ENCODE measurements around the gene CAPRIN1. TPM values are rescaled to one million over a fixed set of nuclear protein-coding genes. Genes with fewer than 3 reads are reported as not detected.
A peak's percentile ranks its signal among the peaks of the same experiment; 100 is the strongest.

CAPRIN1 gene
- total and polyA plus RNA-seq, 10 of the 15 experiments (the other 5 are each of a cell fraction or from before 2014, with no cell fraction given), result 50.4 to 228 (median 191) TPM

DNA sequence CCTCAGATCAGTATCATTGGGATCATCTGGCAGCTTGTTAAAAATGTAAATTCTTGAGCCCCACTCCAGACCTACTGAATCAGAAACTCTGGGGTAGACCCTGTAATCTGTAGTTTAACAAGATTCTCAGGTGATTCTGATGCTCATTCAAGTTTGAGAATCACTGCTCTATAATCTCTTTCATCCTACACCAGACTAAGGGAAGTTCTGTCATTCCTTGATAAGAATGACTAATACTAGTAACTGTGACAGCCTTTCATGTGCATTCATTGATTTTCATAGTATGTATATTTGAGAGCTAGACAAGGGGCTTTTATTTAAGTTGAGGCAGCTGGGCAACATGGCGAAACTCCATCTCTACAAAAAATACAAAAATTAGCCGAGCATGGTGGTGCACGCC is 83.9 kb downstream of the CAPRIN1 start (continued):
- peak; percentile 63; the same call in 1 of the 2 replicates for TF ChIP-seq FOXM1 (IDR thresholded peaks at IDR 0.05; ENCODE audit: low read depth, low read length)
- TF ChIP-seq KAT2A (conservative IDR thresholded peaks at IDR 0.05; ENCODE audit: control insufficient read depth, low read depth, low read length), result no peak
- TF ChIP-seq JUNB (IDR thresholded peaks at IDR 0.05), result peak; percentile 94
- 0 out of 2 replicates have a peak, but pooled peaks have one; percentile 40 for TF ChIP-seq RUNX3 (IDR thresholded peaks at IDR 0.05; ENCODE audit: low read length)

DNA sequence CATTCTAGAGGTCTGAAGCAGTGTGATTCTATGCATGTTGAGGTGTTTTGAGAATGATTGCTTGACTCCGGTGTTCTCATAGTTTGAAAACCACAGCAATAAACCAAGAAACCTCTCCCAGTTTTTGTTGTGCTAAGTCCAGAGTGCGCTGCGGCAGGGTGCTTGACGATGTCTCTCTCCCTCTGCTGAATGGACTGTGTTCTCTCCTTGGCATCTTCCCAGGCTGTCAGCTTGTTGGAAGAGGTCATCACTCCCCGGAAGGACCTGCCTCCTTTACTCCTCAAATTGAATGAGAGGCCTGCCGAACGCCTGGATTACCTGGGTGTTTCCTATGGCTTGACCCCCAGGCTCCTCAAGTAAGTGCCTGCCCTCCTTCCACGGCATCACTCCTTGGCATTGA is 84.9 kb downstream of the CAPRIN1 start:
- no peak for DNase-seq (ENCODE audit: low read depth, low spot score)
- Histone ChIP-seq H3K9me3 (replicated peaks; ENCODE audit: control insufficient read depth, insufficient read depth, low read length) (no peaks in the 10 kb centered on the region), H4K20me1 (ENCODE audit: control insufficient read depth, insufficient read depth) (no peaks in the 10 kb centered on the region), H3K36me3 (ENCODE audit: control insufficient read depth in 2 of 2, insufficient read depth in 2 of 2, low read length in 1 of 2) (peaks cover 53 to 60% of the 10 kb centered on the region in 2 experiments), H3K4me3 (no peak overlapping the region), H3K79me2 (ENCODE audit: control insufficient read depth, insufficient read depth, low read length) (no peaks in the 10 kb centered on the region), H2AFZ (ENCODE audit: control insufficient read depth, low read depth, low read length) (no peak overlapping the region), H3K9ac (ENCODE audit: control insufficient read depth, insufficient read depth, low read length) (no peak overlapping the region), H3K27ac (ENCODE audit: control insufficient read depth, insufficient read depth) (no peak overlapping the region), H3K27me3 (replicated peaks in 1 of 2; ENCODE audit: control insufficient read depth in 2 of 2, insufficient read depth in 2 of 2, low read length in 1 of 2) (no peaks in the 10 kb centered on the region), H3K4me1 (ENCODE audit: control insufficient read depth, insufficient read depth, low read length) (peaks cover 4% of the 10 kb centered on the region), H3K4me2 (ENCODE audit: control insufficient read depth, insufficient read depth) (no peak overlapping the region)
- BruUV-seq (replicated peaks), result no TSS peak
- ChIA-PET CTCF (no interaction called here), RAD21 (ENCODE audit: unreplicated experiment) (interaction anchor here (2.2 kb wide), 1 partner anchor 9 kb away, joined by 14 read pairs; no protein-coding TSS in a partner anchor), SMC1A (ENCODE audit: uncharacterized antibody, unreplicated experiment) (no interaction called here), POLR2A (interaction anchor here (3.0 kb wide), 1 partner anchor 9 kb away, joined by 16 read pairs; no protein-coding TSS in a partner anchor)
- no peak for ATAC-seq
- no peak for TF ChIP-seq STAT1 (conservative IDR thresholded peaks at IDR 0.05)
- 100% methylated on average over 8 of the region's 8 CpGs for WGBS (ENCODE audit: insufficient coverage, insufficient replicate concordance, low lambda C conversion rate, missing lambda C conversion rate)
- FAIRE-seq, result no peak
- in situ Hi-C loops (cut with MboI) (no loop called here), intact Hi-C loops (cut with micrococcal nuclease; ENCODE audit: unreplicated experiment) (no loop called here)

GRCh38 chr11:34139346-34139745 is 87.8 kb downstream of the CAPRIN1 start:
- H3K9ac ChIP-seq (ENCODE audit: control insufficient read depth, insufficient read depth, low read length), result no peak overlapping the region
- in situ Hi-C loops (cut with MboI), result no loop called here

More at GRCh38 chr11:34139346-34139745, 87.8 kb downstream of the CAPRIN1 start:
- TF ChIP-seq EGR1 (IDR thresholded peaks at IDR 0.05; ENCODE audit: borderline replicate concordance in 1 of 2, low read depth in 2 of 2, low read length in 2 of 2) (no peak), KLF5 (IDR thresholded peaks at IDR 0.05; ENCODE audit: partially characterized antibody) (no peak), STAT3 (IDR thresholded peaks at IDR 0.05; ENCODE audit: low read depth, low read length) (no peak)
- TF ChIP-seq, protein P1, sequence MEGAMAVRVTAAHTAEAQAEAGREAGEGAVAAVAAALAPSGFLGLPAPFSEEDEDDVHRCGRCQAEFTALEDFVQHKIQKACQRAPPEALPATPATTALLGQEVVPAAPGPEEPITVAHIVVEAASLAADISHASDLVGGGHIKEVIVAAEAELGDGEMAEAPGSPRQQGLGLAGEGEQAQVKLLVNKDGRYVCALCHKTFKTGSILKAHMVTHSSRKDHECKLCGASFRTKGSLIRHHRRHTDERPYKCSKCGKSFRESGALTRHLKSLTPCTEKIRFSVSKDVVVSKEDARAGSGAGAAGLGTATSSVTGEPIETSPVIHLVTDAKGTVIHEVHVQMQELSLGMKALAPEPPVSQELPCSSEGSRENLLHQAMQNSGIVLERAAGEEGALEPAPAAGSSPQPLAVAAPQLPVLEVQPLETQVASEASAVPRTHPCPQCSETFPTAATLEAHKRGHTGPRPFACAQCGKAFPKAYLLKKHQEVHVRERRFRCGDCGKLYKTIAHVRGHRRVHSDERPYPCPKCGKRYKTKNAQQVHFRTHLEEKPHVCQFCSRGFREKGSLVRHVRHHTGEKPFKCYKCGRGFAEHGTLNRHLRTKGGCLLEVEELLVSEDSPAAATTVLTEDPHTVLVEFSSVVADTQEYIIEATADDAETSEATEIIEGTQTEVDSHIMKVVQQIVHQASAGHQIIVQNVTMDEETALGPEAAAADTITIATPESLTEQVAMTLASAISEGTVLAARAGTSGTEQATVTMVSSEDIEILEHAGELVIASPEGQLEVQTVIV (IDR thresholded peaks at IDR 0.05; ENCODE audit: borderline replicate concordance, partially characterized antibody), result no peak
- Histone ChIP-seq H3K36me3 (ENCODE audit: control insufficient read depth in 2 of 2, insufficient read depth in 2 of 2, low read length in 1 of 2) (peaks cover 51 to 68% of the 10 kb centered on the region in 2 experiments), H3K79me2 (ENCODE audit: control insufficient read depth, insufficient read depth, low read length) (no peaks in the 10 kb centered on the region), H3K27me3 (replicated peaks in 1 of 2; ENCODE audit: control insufficient read depth in 2 of 2, insufficient read depth in 2 of 2, low read length in 1 of 2) (no peaks in the 10 kb centered on the region), H3K4me2 (ENCODE audit: control insufficient read depth, insufficient read depth) (no peak overlapping the region), H3K27ac (ENCODE audit: control insufficient read depth, insufficient read depth) (no peak overlapping the region), H3K9me3 (replicated peaks; ENCODE audit: control insufficient read depth, insufficient read depth, low read length) (no peaks in the 10 kb centered on the region), H2AFZ (ENCODE audit: control insufficient read depth, low read depth, low read length) (no peak overlapping the region), H4K20me1 (ENCODE audit: control insufficient read depth, insufficient read depth) (no peaks in the 10 kb centered on the region), H3K4me3 (no peak overlapping the region), H3K4me1 (ENCODE audit: control insufficient read depth, insufficient read depth, low read length) (peaks cover 7% of the 10 kb centered on the region)
- no peak for DNase-seq (ENCODE audit: low read depth, low spot score)
- 88% methylated on average over 7 of the region's 7 CpGs for WGBS (ENCODE audit: insufficient coverage, insufficient replicate concordance, low lambda C conversion rate, missing lambda C conversion rate)
- BruUV-seq (replicated peaks), result no TSS peak
- intact Hi-C loops (cut with micrococcal nuclease; ENCODE audit: unreplicated experiment), result no loop called here
- ATAC-seq, result no peak
- FAIRE-seq, result no peak
- POLR2A ChIA-PET, result no interaction called here
- RAD21 ChIA-PET (ENCODE audit: unreplicated experiment), result no interaction called here
- CTCF ChIA-PET, result no interaction called here
- SMC1A ChIA-PET (ENCODE audit: uncharacterized antibody, unreplicated experiment), result no interaction called here

Data from GM12878 (cell line).